Measurements from ENCODE around the gene AFF3. TPM values are rescaled to one million over a fixed set of nuclear protein-coding genes. Genes with fewer than 3 reads are reported as not detected.
A peak's percentile ranks its signal among the peaks of the same experiment; 100 is the strongest.

The AFF3 gene
- total and polyA plus RNA-seq, 2 of the 4 experiments (the other 2 are of a cell fraction) = 12.9 to 14.3 TPM

GRCh38 chr2:99880964-99881294 lies 261.5 kb downstream of the AFF3 start:
- in situ Hi-C loops (cut with MboI; ENCODE audit: low sequenced_read_pairs) (no loop called here), dilution Hi-C loops (cut with HindIII; ENCODE audit: low sequenced_read_pairs, unreplicated experiment) (no loop called here), intact Hi-C loops (cut with micrococcal nuclease) (loop anchor here (1.0 to 5.0 kb wide), 3 partner anchors 130 to 361 kb away; no protein-coding TSS in a partner anchor)
- WGBS, 2 experiments (ENCODE audit: extremely low coverage in 2 of 2, insufficient read length in 1 of 2) = no CpG with 5 or more reads among the region's 3 CpGs
- ATAC-seq (ENCODE audit: low read depth) (no peak; the same call in 1 of the 2 replicates), DNase-seq (no peak)
- Histone ChIP-seq H3K18ac (ENCODE audit: low read depth, low read length) (peak overlapping the region; percentile 100), H2BK15ac (ENCODE audit: low read depth, low read length) (peak overlapping the region; percentile 92; the same call in 2 of the 3 replicates), H3K4ac (ENCODE audit: low read depth, low read length) (peak overlapping the region; percentile 100), H4K91ac (ENCODE audit: insufficient read depth, low read depth, low read length) (peak overlapping the region; percentile 99), H2BK20ac (ENCODE audit: low read depth, low read length) (peak overlapping the region; percentile 100), H2AK5ac (ENCODE audit: low read depth, low read length) (peak overlapping the region; percentile 97), H3K23ac (ENCODE audit: low read depth, low read length) (peak overlapping the region; percentile 98), H3K27me3 (ENCODE audit: control insufficient read depth, insufficient read depth, low read length) (no peaks in the 10 kb centered on the region), H3K4me1 (ENCODE audit: control insufficient read depth, insufficient read depth, low read length) (peaks cover 25% of the 10 kb centered on the region), H3K4me2 (ENCODE audit: low read depth, low read length) (peak overlapping the region; percentile 58), H3K14ac (replicated peaks; ENCODE audit: low read depth, low read length) (peak overlapping the region; percentile 99), H2BK5ac (ENCODE audit: low read depth, low read length, poor library complexity, severe bottlenecking) (peak overlapping the region; percentile 97), H3K79me1 (ENCODE audit: low read depth in 1 of 2, low read length in 2 of 2) (peaks cover 15 to 38% of the 10 kb centered on the region in 2 experiments), H3K36me3 (ENCODE audit: control insufficient read depth, insufficient read depth, low read length) (no peaks in the 10 kb centered on the region), H4K8ac (ENCODE audit: low read depth in 2 of 2, low read length in 2 of 2) (peak overlapping the region; percentile 96 to 98), H2BK120ac (ENCODE audit: low read depth, low read length) (peak overlapping the region; percentile 100), H4K20me1 (ENCODE audit: insufficient read depth, low read length) (no peaks in the 10 kb centered on the region), H2AFZ (replicated peaks; ENCODE audit: low read length, poor library complexity) (peak overlapping the region; percentile 68), H3K56ac (ENCODE audit: extremely low read depth, insufficient read depth, low read length) (peak overlapping the region; percentile 96), H3K9me1 (ENCODE audit: insufficient read depth, low read length) (peaks cover 18% of the 10 kb centered on the region), H3K9me3 (ENCODE audit: control insufficient read depth, insufficient read depth, low read length) (no peaks in the 10 kb centered on the region), H4K5ac (ENCODE audit: low read depth, low read length) (peak overlapping the region; percentile 95), H3K9ac (ENCODE audit: low read depth, low read length) (peak overlapping the region; percentile 67), H3K27ac (ENCODE audit: insufficient read depth, low read length) (peak overlapping the region; percentile 96), H2AK9ac (replicated peaks; ENCODE audit: low read depth, low read length, poor library complexity) (peak overlapping the region; percentile 91), H3K4me3 (ENCODE audit: insufficient read depth, low read depth, low read length) (no peak overlapping the region)
- POLR2A ChIA-PET (ENCODE audit: unreplicated experiment) = no interaction called here
- BruUV-seq (replicated peaks) = no TSS peak
- CTCF ChIA-PET = no interaction called here
- TF ChIP-seq RAD21 (IDR thresholded peaks at IDR 0.05; ENCODE audit: low read length) (no peak), CEBPB (IDR thresholded peaks at IDR 0.05; ENCODE audit: low read depth, low read length) (no peak), SMC3 (IDR thresholded peaks at IDR 0.05; ENCODE audit: low read depth, low read length) (no peak), USF2 (IDR thresholded peaks at IDR 0.05; ENCODE audit: low read depth, low read length) (no peak), MAFK (IDR thresholded peaks at IDR 0.05; ENCODE audit: low read depth, low read length) (no peak), MAZ (IDR thresholded peaks at IDR 0.05; ENCODE audit: borderline replicate concordance, low read depth, low read length) (no peak), FOS (IDR thresholded peaks at IDR 0.05; ENCODE audit: low read depth, low read length) (no peak), RFX5 (IDR thresholded peaks at IDR 0.05; ENCODE audit: low read depth, low read length) (no peak), CHD1 (IDR thresholded peaks at IDR 0.05; ENCODE audit: low read depth, low read length) (no peak), CTCF (conservative IDR thresholded peaks at IDR 0.05; ENCODE audit: low read depth, low read length) (no peak), NFE2L2 (IDR thresholded peaks at IDR 0.05; ENCODE audit: low read depth, low read length) (no peak), RCOR1 (IDR thresholded peaks at IDR 0.05; ENCODE audit: insufficient replicate concordance, low read length) (no peak), BHLHE40 (IDR thresholded peaks at IDR 0.05; ENCODE audit: low read depth, low read length) (no peak), POLR2A (IDR thresholded peaks at IDR 0.05; ENCODE audit: low read depth, low read length) (no peak; the same call in 1 of the 2 replicates), MXI1 (IDR thresholded peaks at IDR 0.05; ENCODE audit: borderline replicate concordance, low read depth, low read length) (no peak), ELK1 (IDR thresholded peaks at IDR 0.05; ENCODE audit: borderline replicate concordance, low read depth, low read length) (no peak)

Data from IMR-90 (cell line).